NCI-H128 (cell line): Measurements from ENCODE around the gene CNTN5.
"Not testable (repeated sequence)": the region's sequence is repeated elsewhere in the genome, so short reads cannot be mapped to it uniquely, and the experiment has no call there.

Source experiments
- DNase-seq: peaks from one replicate; lab custom pipeline; 2025; ENCODE audit not compliant: unreplicated experiment; lab: John Stamatoyannopoulos, UW

CNTN5 gene

DNA sequence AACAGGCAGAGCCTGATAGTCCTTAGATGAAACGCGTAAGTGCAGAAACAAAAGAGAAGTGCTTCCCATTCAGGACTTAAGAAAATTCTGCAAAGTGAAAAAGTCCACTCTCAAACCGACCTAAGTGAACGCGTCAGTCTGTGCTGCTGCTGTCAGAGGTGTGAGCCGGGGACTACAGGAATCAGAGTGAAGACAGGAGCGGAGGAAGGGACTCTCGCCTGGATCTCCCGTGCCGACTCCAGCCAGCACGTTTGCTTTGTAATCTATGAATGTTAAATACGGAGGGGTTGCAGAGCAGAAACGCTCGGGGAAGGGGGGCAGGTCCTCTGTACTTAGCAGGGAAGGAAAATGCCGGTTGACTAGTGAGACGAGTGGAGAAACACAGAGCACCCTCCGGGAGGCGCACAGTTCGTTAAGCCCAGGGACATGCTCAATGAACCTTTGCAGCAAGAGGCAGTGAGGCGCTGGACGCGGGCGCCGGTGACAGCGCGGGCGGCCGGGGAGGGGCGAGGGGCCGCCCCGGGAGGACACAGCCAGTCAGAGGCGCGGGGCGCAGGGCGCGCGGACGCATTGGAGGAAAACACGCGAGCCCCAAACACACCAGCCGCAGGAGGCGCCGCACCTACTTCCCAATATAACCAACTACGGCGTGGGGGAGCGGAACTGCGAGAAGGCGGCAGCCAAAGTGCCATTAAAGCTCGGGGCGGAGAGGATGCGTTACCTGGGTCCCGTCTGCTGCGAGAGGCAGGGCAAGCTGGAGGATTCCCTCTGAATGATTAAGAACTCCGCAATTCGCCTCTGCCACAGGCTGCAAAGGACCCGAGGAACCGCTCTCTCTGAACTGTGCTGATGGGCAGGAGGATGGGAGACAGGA lies at the start of gene CNTN5:
Gene CNTN5, plus strand, starts transcription at position 598 of the 874 bp plus-strand sequence.
- no peak for DNase-seq

DNA sequence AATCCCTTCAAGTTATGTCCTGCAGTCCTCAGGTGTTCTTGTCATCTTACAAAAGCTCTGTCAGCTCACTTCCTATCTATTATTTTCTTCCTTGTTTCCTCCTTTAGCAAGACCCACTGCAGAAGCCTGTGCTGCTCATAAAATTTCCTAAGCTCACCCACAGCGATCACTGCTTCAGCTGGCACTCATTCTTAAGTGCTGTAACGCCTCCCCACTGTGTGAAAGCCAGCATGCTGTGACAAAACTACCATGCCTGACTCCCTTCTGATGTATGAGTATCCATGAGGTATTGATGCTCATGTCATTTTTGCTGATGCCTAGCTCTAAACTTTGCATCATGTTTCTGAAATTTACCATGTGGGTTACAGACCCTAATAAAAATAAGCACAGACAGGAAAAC lies 41.5 kb upstream of the CNTN5 start:
- no peak for DNase-seq

DNA sequence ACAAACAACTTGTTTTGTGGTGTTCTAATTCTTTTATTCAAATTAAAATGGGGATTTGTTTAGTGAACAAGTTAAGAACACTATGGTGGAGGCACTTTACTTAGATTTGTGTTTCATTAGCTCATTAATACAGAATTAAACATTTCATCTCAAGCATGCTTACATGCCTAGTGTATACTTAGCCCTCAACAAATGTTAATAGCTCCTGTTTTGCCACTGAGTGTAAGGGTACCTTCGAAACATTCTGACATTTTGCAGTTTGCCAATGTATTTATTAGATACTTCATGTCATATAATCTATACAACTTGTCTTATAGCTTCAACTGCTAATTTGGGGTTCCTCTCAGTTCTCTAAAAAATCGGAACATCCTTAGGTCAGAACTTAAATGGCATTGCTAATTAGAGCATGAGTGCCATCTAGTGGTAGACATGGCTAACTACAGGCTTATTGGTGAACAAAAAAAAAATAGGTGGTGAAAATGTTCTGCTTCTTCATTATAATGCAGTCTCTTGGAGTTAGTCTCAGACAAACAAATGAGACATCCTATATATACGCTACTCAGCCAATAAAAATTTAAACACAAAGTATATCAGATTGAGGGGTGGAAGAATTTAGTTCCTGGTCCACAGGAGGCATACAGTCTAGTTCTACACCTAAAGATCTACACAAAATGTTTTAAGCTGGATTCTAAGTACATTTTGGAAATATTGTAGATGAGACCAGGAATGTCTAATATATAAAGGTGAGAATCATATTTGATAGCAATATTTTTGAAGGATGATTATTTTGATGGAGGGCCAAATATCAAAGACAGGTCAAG lies 4.9 kb upstream of the CNTN5 start:
- no peak for DNase-seq

DNA sequence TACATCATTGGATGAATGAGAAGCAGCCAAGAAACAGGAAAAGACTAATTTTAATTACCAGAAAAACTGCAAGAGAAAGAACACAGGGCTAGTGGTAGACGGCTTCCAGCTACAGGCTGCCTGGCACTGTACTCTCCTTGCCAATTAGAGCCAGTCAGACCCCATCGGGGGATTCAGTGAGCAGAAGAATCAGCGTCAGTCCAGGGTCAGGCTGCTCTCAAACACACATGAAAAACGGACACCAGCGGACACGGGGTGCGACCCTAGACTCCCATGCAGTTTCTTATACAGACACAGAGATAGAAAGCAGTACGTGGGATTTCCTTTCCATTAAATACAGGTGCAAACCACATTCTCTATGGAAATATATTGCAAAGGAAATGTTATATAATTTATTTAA lies 1.1 kb upstream of the CNTN5 start:
- no peak for DNase-seq

DNA sequence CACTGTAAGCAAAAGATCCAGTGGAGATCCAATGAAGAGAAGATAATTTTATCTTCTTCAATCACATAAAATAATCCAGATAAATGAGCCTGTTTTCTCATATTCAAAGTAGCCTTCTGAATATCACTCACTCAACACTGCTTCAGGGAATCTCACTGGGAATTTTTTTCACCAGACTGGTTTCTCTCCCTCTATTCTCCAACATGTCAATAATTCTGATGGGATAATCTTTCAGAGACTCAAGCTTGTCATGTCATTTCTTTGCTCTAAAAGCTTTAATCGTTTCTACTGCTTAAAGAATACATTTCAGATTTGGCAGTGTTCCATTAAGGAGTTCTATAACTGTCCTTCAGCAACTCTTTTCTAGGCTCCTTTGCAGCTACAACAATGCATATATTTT lies 16.3 kb downstream of the CNTN5 start:
- DNase-seq = no peak

DNA sequence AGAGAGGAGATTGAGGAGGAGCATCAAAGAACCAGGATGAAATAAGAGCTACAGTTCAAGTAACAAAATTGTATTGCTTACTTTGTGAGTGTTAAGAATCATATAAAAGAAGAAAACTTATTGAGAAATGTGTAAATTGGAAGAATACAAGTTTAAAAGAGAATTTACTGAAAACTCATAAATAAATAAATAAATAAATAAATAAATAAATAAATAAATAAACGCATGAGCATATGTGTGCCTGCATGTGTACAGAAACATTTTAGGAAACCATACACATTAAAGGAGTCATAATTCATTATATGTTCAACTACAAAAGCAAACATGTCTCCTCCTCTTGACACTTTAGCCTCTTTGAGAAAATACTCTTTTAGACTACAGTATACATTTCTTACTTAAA lies 42.6 kb downstream of the CNTN5 start:
- DNase-seq = no peak

DNA sequence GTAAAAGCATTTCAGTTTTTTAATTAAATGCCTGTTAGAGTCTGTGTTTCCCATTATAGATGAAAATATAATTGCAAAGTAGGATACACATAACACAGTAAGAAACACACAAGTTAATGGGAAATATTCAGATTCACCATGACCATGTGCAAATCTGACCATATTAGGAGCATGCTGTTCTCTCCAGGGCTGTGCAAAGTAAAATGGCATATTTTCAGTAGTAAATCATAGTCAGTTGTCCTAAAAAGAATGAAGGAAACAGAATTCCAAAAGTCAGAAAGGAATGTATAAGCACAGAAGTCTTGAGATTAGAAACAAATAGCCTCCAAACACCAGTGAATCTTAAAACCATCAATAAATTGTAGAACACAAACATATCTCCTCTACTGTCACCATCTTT lies 44.4 kb downstream of the CNTN5 start:
- no peak for DNase-seq

DNA sequence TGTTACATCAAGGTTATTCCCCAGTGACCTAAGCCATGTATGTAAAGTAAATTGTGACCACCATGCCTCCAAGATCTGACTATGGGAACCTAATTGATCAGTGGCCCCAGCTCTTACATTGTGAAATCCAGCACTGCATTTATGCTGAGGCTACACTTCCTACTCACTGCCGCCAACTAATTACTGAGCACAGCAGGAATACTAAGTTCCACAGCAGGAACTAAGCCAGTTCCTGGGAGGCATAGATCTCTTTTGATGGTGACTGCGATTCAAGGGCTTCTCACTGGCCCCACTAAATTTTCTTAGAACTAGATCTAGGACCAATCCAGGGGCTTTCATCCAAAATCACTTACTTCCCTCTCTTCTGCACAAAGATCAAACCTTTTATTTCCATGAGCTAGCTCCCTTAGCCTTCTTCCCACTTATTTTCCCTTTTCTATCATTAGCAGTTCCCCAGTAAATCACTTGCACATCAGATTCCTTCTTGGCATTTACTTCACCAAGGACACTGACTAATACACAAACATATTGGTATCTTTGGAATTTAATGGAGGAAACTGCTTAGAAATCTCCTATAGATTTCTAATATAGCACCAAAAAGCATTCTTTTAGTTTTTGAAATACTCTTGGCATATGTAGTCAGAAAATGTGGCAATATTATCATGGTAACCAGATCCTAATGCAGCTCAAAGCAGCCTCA lies 46.0 kb downstream of the CNTN5 start:
- no peak for DNase-seq

DNA sequence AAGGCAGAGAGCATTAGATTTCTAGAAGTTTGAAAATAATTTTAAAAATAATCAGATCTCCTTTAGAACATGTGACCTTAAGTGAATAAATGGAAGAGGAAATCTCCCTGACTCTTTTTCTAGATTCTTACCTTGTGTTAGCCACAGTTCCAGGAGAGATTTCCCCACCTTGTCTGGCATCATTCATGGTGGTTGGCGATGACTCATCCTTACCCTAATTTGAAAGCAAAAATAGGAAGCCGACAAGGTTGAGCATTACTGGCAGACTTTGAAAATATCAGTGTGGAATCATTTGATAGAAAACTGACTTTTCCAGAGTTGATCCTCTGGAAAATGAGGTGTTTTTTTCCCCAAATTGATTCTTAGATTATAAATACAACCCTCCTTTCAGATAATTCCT lies 48.1 kb downstream of the CNTN5 start:
- DNase-seq = no peak

DNA sequence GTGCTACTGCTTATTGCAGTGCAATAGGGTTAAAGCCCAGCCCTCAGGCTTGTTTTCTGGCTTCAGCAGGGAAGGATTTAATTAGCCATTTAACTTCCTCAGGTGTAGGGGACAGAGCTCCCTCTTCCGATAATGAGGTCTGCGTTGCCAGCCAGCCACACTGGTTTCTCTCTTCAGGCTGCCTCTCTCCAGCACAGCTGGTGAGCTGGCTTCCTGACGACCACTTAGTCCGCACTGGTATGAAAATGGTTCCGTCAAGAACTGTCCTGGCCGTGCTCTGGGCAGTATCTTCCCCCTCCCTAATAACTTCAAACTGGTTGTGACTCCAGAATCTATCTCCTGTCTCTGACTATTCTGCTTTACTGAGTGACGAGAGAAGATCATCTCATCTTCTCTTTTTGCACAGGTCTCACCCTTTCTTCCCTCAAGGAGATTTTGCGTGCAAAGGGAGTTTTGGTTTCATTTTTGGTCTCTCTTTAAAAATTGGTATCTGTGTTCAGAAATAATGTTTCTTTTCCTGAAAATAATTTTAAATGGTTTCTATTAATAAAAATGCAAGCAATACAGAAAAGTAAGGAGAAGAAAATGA lies 49.2 kb downstream of the CNTN5 start:
- no peak for DNase-seq

DNA sequence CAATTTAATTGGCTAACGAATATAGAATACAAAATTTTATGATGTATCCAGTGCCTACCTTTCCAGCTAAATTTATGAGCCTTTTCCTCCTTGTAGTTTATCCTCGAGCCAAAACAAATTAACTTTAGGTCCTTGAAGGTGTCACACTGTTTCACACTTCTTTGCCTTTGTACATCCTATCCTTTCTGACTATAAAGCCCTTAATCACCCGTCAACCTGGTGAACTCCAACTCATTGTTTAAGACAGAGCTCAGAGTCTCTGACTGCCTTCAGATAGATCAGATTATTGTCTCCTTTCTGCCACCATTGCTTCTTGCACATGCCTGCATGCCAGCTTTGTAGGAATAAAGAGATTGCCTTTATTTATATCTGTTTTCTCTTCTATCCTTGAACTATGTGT lies 58.8 kb downstream of the CNTN5 start:
- no peak for DNase-seq

DNA sequence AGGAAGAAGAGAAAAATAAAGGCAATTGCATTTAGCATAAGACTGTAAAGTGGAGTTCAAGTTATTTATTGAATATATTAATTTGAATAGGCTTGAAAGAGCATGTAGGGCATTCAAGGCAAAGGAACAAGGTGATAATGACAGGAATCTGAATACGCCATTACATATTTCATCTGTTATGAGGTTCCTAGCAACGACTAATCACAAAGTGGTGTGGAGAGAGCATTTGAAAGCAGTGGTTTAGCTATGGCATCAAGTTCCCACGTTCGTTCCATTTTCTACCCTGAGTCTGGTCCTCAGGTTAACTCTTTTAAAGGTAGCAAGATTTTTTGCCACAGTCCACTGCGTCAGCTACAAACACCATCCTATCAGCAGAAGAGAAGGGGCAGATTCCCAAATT lies 59.4 kb downstream of the CNTN5 start:
- DNase-seq = no peak

DNA sequence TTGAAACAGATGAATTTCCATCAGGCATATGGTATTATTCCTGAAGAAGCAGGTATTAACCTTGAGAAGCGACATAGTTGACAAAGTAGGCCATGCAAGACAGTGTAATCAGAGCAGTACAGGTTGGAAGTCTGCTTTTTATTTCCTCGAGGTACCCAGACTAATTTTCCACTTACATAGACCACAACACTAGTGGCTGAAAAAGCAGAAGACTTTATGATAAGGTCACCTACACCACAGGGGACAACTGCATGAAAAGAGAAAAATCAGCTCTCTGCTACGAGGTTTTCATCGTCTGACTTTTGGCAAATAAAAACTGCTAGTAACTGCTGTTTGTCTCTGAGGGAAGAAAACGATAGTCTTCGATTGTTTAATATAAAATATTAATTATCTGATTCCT lies 77.5 kb downstream of the CNTN5 start:
- no peak for DNase-seq

DNA sequence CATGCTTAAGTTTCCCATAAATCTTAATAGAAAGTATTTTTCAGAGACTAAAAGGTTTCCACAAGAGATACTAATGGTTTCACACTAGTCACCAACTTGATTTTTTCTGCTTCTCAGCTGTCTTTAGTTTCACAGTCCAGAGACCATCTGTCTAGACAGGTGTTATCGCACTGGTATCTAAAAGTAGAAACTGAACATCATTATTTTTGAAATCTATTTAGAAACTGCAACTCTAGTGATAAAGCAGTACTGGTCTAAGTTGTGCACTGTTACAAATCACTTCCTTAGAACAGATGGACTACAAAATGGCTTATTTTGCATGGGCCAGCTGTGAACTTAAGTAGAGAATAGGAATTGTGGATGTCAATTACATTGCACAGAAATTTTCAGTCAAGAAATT lies 78.0 kb downstream of the CNTN5 start:
- DNase-seq = no peak

DNA sequence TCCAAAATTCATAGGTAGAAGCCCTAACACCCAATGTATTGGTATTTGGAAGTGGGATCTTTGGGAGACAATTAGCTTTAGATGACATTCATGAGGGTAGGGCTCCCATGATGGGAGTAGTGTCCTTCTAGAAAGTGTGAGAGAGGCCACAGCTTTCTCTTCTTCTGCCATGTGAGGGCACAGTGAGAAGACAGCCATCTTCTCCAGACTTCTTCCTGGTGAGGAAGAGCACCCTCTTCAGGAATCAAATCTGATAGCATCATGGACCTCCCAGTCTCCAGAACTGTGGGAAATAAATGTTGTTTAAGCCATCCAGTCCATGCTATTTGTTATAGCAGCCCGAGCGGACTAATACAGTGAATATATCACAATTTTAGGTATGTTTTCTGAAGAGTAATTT lies 96.9 kb downstream of the CNTN5 start:
- no peak for DNase-seq

DNA sequence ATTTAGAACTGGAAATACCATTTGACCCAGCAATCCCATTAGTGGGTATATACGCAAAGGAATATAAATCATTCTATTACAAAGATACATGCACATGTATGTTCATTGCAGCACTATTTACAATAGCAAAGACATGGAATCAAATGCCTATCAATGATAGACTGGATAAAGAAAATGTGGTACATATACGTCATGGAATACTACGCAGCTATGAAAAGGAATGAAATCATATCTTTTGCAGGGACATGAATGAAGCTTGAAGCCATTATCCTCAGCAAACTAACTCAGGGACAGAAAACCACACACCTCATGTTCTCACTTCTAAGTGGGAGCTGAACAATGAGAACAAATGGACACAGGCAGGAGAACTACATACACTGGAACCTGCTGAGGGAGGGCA lies 113.1 kb downstream of the CNTN5 start:
- DNase-seq = not testable (repeated sequence)

DNA sequence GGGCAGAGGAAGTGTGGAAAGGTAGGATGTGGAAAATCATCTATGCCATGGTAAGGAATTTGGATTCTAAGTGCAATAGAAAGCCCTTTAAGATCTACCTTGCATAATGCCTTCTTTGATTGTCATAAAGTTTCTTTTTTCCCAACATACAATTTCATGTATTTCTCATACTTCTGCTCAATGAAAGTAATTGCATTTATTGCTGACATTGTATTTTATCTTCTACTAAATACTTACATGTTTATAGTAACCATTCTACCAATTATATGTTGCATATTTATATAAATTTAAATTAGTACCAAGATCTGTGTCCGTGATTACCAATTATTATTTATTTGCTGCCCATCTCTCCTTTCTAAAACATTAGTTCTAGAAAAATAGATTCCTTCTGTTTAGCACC lies 114.8 kb downstream of the CNTN5 start:
- DNase-seq = no peak

DNA sequence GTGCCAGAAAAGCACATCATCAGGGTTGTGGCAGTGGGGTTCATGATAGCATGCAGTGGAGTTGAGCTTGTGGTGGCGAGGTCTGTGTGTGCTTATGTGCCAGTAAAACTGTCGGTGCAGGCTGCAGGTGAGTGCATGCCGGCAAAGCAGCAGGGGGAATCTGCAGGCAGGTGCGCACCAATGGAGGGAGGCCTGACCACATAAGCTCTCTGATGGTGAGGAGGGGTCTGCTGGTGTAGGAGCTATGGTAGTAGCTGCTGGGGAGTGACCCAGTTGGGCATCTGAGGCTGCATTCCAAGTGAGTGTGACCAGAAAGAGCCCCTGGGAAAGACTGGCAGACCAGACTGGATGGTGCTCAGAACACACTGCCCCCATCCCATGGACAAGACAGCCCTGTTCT lies 121.5 kb downstream of the CNTN5 start:
- no peak for DNase-seq

DNA sequence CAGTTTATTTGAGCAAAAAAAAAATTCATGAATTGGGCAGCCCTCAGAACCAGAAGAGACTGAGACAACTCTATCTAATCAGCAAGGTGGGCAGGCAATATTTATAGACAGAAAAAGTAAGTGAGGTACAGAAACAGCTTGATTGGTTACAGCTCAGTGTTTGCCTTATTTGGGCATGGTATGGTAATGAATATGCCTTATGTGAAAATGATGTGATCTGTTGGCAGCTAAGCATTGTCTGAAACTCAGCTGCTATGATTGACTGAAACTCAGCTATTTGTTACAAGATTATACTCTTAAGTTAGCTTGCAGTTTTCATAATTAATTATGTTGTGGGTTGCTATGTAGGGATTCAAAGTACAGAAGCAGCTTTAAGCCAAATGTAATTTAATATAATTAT lies 127.6 kb downstream of the CNTN5 start:
- DNase-seq = no peak

DNA sequence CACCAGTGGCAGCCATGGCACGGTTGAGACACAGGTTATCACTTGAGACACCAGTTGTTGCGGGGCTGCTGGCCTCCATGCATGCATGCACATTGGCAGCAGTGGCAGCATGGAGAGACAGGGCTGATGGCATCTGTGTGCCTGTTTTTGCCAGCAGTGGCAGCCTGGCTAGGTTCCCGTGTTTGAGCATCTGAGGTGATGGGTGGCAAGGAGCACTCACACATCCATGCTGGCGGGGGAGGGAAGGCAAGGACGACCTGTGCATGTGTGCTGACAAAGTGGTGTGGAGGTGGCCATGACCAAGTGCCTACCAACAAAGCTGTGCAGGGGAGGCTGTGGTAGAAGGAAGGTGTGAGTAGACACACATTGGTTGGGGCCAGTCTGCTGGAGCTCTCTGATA lies 133.5 kb downstream of the CNTN5 start:
- no peak for DNase-seq

DNA sequence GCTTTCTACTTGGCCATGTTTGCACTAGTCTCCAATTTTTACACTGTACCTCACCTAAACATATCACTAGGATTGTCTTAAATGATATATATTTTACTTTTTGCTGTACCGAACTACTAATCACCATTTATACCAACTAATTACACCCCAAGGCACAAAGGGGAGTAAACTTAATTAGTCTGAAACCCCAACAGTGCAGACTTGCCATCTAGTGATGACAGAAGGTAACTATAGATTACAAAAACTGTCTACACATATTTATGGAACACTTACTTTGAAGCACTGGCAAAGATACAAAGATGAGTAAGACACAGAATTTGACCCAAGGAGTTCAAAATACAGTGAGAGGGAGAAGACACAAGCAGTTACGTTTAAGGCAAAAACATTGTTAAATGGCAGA lies 139.7 kb downstream of the CNTN5 start:
- DNase-seq = no peak
